Neural progenitor cell (in vitro differentiated cells): ENCODE data around the gene VTCN1. TPM values are rescaled to one million over a fixed set of nuclear protein-coding genes. Genes with fewer than 3 reads are reported as not detected.
A peak's percentile ranks its signal among the peaks of the same experiment; 100 is the strongest.

Experiments used
- DNase-seq: peaks from one replicate; pipeline ENCODE4 v3.0.0-alpha.2; 2016; ENCODE audit warnings: low spot score
- H2AFZ ChIP-seq: fragments of 200-600 bp; sonication (generic); replicated peaks from 2 replicates; pipeline ENCODE4 v1.6.1; 2016; ENCODE audit warnings: antibody characterized with exemption
- H3F3A ChIP-seq: fragments of 200-600 bp; sonication (generic); 2 replicates; pipeline ENCODE4 v1.6.1; 2016; ENCODE audit warnings: antibody characterized with exemption, low read depth
- H3K27ac ChIP-seq: fragments of 200-600 bp; sonication (generic); 2 replicates; pipeline ENCODE4 v1.5.1; 2016; ENCODE audit warnings: mild to moderate bottlenecking
- H3K27me3 ChIP-seq: fragments of 200-600 bp; sonication (generic); 2 replicates; pipeline ENCODE4 v1.6.1; 2016; ENCODE audit warnings: mild to moderate bottlenecking, moderate library complexity
- H3K36me3 ChIP-seq: fragments of 200-600 bp; sonication (generic); 2 replicates; pipeline ENCODE4 v1.5.1; 2016
- H3K4me1 ChIP-seq: fragments of 200-600 bp; sonication (generic); 2 replicates; pipeline ENCODE4 v1.6.1; 2016; ENCODE audit warnings: mixed run types
- H3K4me2 ChIP-seq: fragments of 200-600 bp; sonication (generic); 2 replicates; pipeline ENCODE4 v1.6.1; 2016
- H3K4me3 ChIP-seq: fragments of 200-600 bp; sonication (generic); 2 replicates; pipeline ENCODE4 v1.5.1; 2016
- H3K79me2 ChIP-seq: fragments of 200-600 bp; sonication (generic); 2 replicates; pipeline ENCODE4 v1.6.1; 2016; ENCODE audit warnings: low read depth
- H3K9ac ChIP-seq: fragments of 200-600 bp; sonication (generic); 2 replicates; pipeline ENCODE4 v1.6.1; 2016
- H3K9me3 ChIP-seq: fragments of 200-600 bp; sonication (generic); 2 replicates; pipeline ENCODE4 v1.5.1; 2016; ENCODE audit warnings: low read depth
- H4K20me1 ChIP-seq: fragments of 200-600 bp; sonication (generic); 2 replicates; pipeline ENCODE4 v1.6.1; 2016; ENCODE audit warnings: low read depth
- H3K27ac Mint-ChIP-seq: 3 replicates; pipeline ENCODE4 v1.8.0; 2021; ENCODE audit warnings: mixed read lengths
- H3K27me3 Mint-ChIP-seq: 2 replicates; pipeline ENCODE4 v1.8.0; 2022; ENCODE audit warnings: low read depth, mild to moderate bottlenecking, inconsistent platforms, moderate library complexity, mixed read lengths; ENCODE audit not compliant: insufficient read depth
- H3K36me3 Mint-ChIP-seq: 3 replicates; pipeline ENCODE4 v1.8.0; 2021; ENCODE audit warnings: mixed read lengths
- H3K4me1 Mint-ChIP-seq: 3 replicates; pipeline ENCODE4 v1.8.0; 2021; ENCODE audit warnings: mixed read lengths
- H3K4me3 Mint-ChIP-seq: 3 replicates; pipeline ENCODE4 v1.8.0; 2021; ENCODE audit warnings: mild to moderate bottlenecking, moderate library complexity, mixed read lengths
- H3K9me3 Mint-ChIP-seq: 3 replicates; pipeline ENCODE4 v1.8.0; 2020; ENCODE audit warnings: mixed read lengths
- EZH2 ChIP-seq: fragments of 200-600 bp; sonication (generic); IDR thresholded peaks from 2 replicates; pipeline ENCODE4 v1.6.1; 2017; ENCODE audit warnings: antibody characterized with exemption, mild to moderate bottlenecking, moderate library complexity
- EZH2phosphoT487 ChIP-seq: fragments of 200-600 bp; sonication (generic); IDR thresholded peaks from 2 replicates; pipeline ENCODE4 v1.6.1; 2017; ENCODE audit warnings: antibody characterized with exemption
- total RNA-seq: library from RNA; depleted of rRNA; stranded (reverse); fragments of >200 nt; gene quantifications from 2 replicates; pipeline ENCODE4 v1.2.3, GENCODE V29; 2015; ENCODE audit warnings: low replicate concordance
- TF ChIP-seq, protein P1 (sequence below): fragments of 200-600 bp; sonication (generic); IDR thresholded peaks from 2 replicates; pipeline ENCODE4 v1.5.1; 2017; ENCODE audit warnings: antibody characterized with exemption, mild to moderate bottlenecking

VTCN1 gene
- total RNA-seq, 1 donor from 2014 or later: 0.11 TPM

DNA sequence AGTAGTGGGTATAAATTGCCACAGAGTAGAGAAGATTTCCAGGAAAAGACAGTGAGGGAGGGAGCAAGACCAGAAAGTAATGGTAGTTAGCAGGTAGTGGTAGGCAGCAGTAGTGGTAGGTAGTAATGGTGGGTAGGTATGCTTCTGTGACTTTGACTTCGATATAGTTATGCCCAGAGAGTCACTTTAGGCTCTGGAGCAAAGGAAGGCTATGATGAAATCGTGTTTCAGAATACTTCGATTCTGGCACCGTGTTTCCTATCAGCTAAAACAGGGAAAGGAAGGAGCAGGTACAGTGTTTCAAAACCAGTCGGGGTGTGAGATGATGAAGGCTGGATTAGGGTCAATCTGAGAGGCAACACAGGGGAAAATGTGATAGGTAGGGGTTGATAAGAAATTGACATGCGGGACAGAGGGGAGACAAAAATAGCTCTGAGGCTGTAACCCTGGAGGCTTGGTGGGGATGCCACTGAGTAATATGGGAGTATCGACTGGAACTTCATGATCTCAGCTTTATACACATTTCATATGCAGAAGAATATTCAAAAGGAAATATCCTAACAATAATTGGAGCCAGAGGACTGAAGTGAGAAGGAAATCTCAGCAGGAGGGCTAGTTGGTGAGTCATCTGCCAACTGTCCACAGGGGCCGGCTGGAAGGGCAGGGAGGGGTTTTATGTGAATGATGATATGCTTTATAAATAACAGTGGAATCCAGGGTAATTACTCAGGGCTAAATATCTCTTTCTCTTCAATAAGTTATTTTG is 64.0 kb downstream of the VTCN1 start:
- Histone ChIP-seq H3K4me3 (no peak overlapping the region), H3F3A (no peaks in the 10 kb centered on the region), H4K20me1 (no peaks in the 10 kb centered on the region), H3K9me3 (no peaks in the 10 kb centered on the region), H3K4me2 (no peak overlapping the region), H3K79me2 (no peaks in the 10 kb centered on the region), H3K4me1 (no peaks in the 10 kb centered on the region), H3K9ac (no peak overlapping the region), H3K36me3 (no peaks in the 10 kb centered on the region), H3K27ac (no peak overlapping the region), H2AFZ (no peak overlapping the region), H3K27me3 (no peaks in the 10 kb centered on the region)
- Mint-ChIP-seq H3K4me3 (no peak overlapping the region), H3K27me3 (peaks cover 2% of the 10 kb centered on the region), H3K9me3 (peaks cover 7% of the 10 kb centered on the region), H3K36me3 (no peaks in the 10 kb centered on the region), H3K4me1 (peaks cover 34% of the 10 kb centered on the region), H3K27ac (peak overlapping the region; percentile 0)
- no peak for TF ChIP-seq EZH2
- no peak for TF ChIP-seq EZH2phosphoT487
- TF ChIP-seq, protein P1, sequence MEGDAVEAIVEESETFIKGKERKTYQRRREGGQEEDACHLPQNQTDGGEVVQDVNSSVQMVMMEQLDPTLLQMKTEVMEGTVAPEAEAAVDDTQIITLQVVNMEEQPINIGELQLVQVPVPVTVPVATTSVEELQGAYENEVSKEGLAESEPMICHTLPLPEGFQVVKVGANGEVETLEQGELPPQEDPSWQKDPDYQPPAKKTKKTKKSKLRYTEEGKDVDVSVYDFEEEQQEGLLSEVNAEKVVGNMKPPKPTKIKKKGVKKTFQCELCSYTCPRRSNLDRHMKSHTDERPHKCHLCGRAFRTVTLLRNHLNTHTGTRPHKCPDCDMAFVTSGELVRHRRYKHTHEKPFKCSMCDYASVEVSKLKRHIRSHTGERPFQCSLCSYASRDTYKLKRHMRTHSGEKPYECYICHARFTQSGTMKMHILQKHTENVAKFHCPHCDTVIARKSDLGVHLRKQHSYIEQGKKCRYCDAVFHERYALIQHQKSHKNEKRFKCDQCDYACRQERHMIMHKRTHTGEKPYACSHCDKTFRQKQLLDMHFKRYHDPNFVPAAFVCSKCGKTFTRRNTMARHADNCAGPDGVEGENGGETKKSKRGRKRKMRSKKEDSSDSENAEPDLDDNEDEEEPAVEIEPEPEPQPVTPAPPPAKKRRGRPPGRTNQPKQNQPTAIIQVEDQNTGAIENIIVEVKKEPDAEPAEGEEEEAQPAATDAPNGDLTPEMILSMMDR: no peak
- no peak for DNase-seq

DNA sequence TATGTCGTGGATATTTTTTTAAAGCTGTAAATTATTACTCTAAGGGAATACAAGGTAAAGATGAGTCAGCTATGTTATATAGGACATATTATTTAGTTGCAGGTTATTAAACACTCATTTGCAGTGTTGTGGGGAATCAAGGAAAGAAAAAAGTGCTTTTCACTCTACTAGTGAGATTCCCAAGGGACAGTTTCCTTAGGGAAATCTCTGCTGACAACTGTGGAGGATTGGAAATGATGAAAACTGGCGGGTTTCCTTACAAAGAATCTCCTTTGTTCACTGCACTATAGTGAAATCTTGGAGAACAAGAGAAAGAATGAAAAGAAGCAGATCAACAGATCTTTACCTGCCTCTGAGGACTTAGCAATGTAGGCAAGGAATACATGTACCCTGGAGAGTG is 64.7 kb downstream of the VTCN1 start:
- Histone ChIP-seq H3F3A (no peaks in the 10 kb centered on the region), H3K27me3 (no peaks in the 10 kb centered on the region), H2AFZ (no peak overlapping the region), H3K79me2 (no peaks in the 10 kb centered on the region), H4K20me1 (no peaks in the 10 kb centered on the region), H3K36me3 (no peaks in the 10 kb centered on the region), H3K27ac (no peak overlapping the region), H3K4me3 (no peak overlapping the region), H3K4me1 (no peaks in the 10 kb centered on the region), H3K9me3 (no peaks in the 10 kb centered on the region), H3K9ac (no peak overlapping the region), H3K4me2 (no peak overlapping the region)
- Mint-ChIP-seq H3K36me3 (no peaks in the 10 kb centered on the region), H3K27me3 (no peaks in the 10 kb centered on the region), H3K4me1 (peaks cover 34% of the 10 kb centered on the region), H3K9me3 (no peaks in the 10 kb centered on the region), H3K27ac (peak overlapping the region; percentile 0), H3K4me3 (no peak overlapping the region)
- no peak for DNase-seq
- no peak for TF ChIP-seq EZH2phosphoT487
- no peak for TF ChIP-seq EZH2
- TF ChIP-seq, protein P1: no peak

DNA sequence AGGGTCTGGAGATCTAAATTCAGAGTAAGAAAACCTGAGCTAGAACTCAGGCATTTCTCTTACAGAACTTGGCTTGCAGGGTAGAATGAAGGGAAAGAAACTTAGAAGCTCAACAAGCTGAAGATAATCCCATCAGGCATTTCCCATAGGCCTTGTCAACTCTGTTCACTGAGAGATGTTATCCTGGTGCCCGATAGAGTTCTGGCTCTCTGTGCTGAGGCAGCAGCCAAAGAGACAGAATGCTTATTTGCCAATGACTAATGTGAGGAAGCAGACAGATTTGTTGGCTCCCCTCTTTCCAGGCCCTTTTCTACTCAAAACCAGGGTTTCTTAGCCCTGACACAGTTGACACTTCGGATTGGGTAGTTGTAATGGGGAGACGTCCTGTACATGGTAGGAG is 66.9 kb downstream of the VTCN1 start:
- no peak overlapping the region for H3K9ac ChIP-seq
- no peaks in the 10 kb centered on the region for H3K36me3 ChIP-seq
- H3K27ac ChIP-seq: no peak overlapping the region

More for the DNA sequence above, 66.9 kb downstream of the VTCN1 start:
- Histone ChIP-seq H3K4me3 (no peak overlapping the region), H3K4me2 (no peak overlapping the region), H3K9me3 (no peaks in the 10 kb centered on the region), H3F3A (no peaks in the 10 kb centered on the region), H2AFZ (no peak overlapping the region), H4K20me1 (no peaks in the 10 kb centered on the region), H3K27me3 (no peaks in the 10 kb centered on the region), H3K4me1 (no peaks in the 10 kb centered on the region), H3K79me2 (no peaks in the 10 kb centered on the region)
- Mint-ChIP-seq H3K36me3 (no peaks in the 10 kb centered on the region), H3K9me3 (no peaks in the 10 kb centered on the region), H3K4me3 (no peak overlapping the region), H3K27ac (no peak overlapping the region), H3K4me1 (peaks cover 30% of the 10 kb centered on the region), H3K27me3 (no peaks in the 10 kb centered on the region)
- no peak for DNase-seq
- no peak for TF ChIP-seq EZH2phosphoT487
- no peak for TF ChIP-seq EZH2
- TF ChIP-seq, protein P1: no peak
